IPS-11a (cell line): Measurements from ENCODE around the gene CNTNAP2.
"Not testable (repeated sequence)": the region's sequence is repeated elsewhere in the genome, so short reads cannot be mapped to it uniquely, and the experiment has no call there.

Experiments
- H3K4me3 ChIP-seq: one replicate; pipeline ENCODE4 v1.5.1; 2013; ENCODE audit warnings: low read depth, low read length, control low read depth

Gene CNTNAP2

DNA sequence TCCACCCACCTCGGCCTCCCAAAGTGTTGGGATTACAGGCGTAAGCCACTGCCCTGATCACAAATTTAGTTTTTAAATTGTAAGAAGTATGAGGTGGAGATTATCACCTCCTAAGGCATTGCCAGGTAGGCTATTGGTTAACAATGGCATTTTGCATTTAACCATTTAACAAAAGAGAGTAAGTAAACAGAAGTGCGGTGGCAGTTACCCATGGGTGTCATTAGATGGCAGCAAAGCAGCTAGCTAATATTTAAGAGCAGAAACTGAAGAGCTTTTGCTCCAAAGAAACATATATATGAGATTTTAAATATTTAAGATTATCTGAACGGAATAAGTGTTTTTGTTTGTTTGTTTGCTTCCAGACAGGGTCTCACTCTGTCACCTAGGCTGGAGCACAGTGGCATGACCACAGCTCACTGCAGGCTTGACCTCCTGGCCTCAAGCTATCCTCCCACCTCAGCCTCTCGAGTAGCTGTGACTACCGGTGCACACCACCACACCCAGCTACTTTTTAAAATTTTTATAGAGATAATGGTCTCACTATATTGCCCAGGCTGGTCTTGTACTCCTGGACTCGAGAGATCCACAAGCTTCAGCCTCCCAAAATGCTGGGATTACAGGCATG lies 2148.4 kb downstream of the CNTNAP2 start:
- H3K4me3 ChIP-seq = no peak overlapping the region

DNA sequence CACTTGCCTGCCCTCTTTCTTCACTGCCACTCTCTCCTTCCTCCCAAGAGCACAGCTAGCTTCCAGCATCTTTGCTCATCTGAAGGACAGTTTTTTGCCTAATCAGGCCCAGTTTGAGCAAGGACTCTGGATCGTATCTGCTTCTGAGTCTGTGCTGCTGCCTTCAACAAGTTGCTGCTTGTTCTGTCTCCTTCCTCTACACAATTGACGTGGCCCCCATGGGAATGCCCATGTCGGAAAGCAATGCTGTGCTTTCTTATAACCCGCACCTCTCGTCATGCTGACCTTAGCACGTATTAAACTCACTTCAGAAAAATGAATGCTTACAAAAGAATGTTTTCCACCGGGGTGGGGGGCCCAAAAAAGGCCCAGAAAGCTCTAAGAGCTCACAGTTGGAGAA lies 2149.3 kb downstream of the CNTNAP2 start:
- no peak overlapping the region for H3K4me3 ChIP-seq

- H3K4me3 ChIP-seq = no peak overlapping the region
Observed at GRCh38 chr7:148266795-148267194, 2150.2 kb downstream of the CNTNAP2 start.

GRCh38 chr7:148270576-148270975 lies 2154.0 kb downstream of the CNTNAP2 start:
- H3K4me3 ChIP-seq = no peak overlapping the region

- no peak overlapping the region for H3K4me3 ChIP-seq
Observed at GRCh38 chr7:148274118-148274517, 2157.5 kb downstream of the CNTNAP2 start.

- no peak overlapping the region for H3K4me3 ChIP-seq
Observed at GRCh38 chr7:148275359-148275890, 2158.8 kb downstream of the CNTNAP2 start.

GRCh38 chr7:148276314-148277041 lies 2159.9 kb downstream of the CNTNAP2 start:
- no peak overlapping the region for H3K4me3 ChIP-seq

GRCh38 chr7:148277042-148277660 lies 2160.6 kb downstream of the CNTNAP2 start:
- H3K4me3 ChIP-seq = no peak overlapping the region

- H3K4me3 ChIP-seq = no peak overlapping the region
Observed at GRCh38 chr7:148286150-148286549, 2169.5 kb downstream of the CNTNAP2 start.

DNA sequence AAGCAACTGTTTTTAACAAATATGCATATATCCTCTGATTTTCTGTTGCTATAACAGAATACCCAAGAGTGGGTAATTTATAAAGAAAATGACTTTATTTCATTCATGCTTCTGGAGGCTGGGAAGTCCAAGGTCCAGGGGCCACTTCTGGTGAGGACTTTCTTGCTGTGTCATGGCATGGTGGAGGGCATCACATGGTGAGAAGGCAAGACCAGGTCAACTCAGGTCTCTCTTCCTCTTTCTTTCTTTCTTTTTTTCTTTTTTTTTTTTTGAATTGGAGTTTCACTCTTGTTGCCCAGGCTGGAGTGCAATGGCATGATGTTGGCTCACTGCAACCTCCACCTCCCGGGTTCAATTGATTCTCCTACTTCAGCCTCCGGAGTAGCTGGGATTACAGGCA lies 2170.9 kb downstream of the CNTNAP2 start:
- H3K4me3 ChIP-seq = no peak overlapping the region

GRCh38 chr7:148288592-148289151 lies 2172.1 kb downstream of the CNTNAP2 start:
- H3K4me3 ChIP-seq = no peak overlapping the region

- H3K4me3 ChIP-seq = no peak overlapping the region
Observed at GRCh38 chr7:148289630-148290029, 2173.0 kb downstream of the CNTNAP2 start.

DNA sequence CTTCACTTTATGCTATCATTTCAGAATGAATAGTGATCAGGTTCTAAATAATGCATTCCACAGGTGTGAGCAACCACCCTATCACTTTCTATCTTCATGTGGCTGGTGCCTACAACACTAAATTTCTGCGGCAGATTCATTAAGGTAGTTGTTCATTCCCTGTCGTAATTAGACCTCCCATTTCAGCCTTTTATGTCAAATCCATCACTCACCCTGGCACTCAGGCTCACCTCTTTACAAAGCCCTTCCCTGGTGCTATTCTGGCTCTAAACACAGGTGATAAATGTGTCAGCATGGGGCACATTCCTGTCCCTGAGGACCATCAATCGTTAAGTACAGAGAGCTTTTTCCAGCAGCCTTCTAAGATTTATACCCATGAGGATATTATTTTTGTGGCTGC lies 2173.9 kb downstream of the CNTNAP2 start:
- no peak overlapping the region for H3K4me3 ChIP-seq

- H3K4me3 ChIP-seq = no peak overlapping the region
Observed at GRCh38 chr7:148291799-148292198, 2175.2 kb downstream of the CNTNAP2 start.

- no peak overlapping the region for H3K4me3 ChIP-seq
Observed at GRCh38 chr7:148296994-148297644, 2180.5 kb downstream of the CNTNAP2 start.

DNA sequence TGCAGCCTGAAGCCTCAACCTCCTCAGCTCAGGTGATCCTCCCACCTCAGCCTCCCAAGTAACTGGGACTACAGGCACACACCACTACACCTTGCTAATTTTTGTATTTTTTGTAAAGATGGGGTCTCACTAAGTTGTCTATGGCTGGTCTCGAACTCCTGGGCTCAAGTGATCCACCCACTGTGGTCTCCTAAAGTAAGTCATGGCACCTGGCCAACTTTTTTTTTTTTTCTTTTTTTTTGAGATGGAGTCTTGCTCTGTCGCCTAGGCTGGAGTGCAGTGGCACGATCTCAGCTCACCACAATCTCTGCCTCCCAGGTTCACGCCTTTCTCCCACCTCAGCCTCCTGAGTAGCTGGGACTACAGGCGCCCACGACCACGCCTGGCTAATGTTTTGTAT lies 2182.2 kb downstream of the CNTNAP2 start:
- not testable (repeated sequence) for H3K4me3 ChIP-seq

DNA sequence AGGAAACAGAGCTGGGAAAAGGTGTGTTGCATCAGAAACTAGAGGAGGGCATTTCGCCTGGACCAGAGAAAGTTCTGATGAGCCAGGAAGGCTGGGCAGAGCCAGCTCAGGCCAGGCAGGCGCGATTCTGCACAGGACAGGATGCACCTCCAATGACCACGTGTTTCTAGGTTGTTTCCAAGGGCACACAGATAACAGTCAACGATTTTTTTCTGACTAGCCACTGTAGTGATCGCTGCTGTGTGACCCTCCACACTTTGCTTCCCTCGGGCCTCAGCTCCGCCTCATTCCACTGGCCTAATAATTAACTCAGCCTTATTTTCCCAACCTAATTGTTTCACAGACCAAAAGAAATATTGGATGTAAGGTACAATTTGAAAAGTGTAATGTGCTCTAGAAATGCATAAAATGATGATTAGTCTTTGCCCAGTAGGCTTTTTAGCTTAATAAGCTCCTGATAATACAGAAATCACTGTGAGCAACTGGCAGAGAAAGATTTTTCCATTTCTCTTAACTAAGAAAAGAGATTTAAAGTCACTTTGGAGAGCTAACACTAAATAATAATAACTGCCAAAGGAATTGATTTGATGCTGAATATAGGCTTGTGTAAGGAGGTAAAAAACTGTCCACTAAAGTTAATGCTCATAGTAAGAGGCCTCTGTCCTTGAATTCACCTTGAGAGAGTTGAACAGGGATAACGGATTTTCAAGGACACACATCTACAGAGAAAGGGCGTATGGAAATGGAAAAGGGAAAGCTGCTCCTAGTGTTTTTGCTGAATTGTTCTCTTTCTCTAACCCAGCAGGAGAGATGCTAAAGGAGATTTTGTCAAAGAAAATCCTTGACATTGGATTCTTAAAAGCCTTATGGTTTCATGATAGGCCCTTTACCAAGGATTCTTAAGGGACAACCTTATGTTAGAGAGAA lies 2183.0 kb downstream of the CNTNAP2 start:
- no peak overlapping the region for H3K4me3 ChIP-seq

GRCh38 chr7:148302436-148302835 lies 2185.8 kb downstream of the CNTNAP2 start:
- H3K4me3 ChIP-seq = not testable (repeated sequence)

DNA sequence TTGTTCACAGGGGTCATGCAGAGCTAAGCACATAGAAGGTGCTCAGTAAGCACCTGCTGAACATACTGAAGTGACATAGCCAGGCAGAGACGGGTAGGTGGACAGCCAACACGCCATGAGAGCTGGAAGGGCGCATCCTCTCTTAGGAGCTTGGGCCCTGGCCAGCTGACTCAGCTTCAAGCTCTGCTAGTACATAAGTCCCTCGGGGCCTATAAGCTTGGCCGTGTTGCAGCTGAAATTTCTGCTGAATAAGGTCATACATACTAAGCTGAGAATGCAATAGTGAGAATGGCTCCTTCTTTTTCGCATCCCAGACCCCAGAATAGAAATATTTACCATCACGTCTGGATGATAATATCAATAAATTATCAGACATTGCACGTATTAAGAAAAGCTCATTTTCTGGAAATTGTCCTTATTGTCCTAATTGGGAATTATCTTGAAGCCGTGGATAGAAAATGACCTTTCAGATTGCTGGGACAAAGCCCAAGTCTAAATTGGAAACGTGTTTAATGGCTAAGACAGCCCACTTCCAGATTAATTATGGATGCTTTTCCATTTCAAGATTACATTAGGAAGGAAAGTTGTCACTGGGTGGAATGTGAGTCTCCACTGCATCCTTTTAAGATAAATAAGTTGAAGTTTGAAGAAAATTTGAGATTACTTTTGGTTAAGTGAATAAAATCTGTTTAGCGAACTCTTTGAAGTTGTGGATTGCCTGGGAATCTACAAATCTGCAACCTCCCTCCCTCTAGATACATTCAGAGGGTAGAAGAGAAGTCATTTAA lies 2186.9 kb downstream of the CNTNAP2 start:
- no peak overlapping the region for H3K4me3 ChIP-seq

DNA sequence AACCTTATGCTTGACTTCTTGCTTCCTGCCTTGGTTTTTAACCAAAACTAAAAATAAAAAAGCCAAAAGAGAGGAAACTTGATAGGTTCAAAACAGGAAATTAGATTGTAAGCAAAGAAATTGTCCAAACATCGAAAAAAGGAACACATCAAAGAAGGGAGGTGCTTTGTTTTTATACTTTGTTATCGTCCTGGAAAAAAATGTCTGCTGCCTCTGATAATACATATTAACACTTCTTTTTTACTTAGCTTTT lies 2187.4 kb downstream of the CNTNAP2 start:
- H3K4me3 ChIP-seq = no peak overlapping the region
